SK-N-SH (cell line): ENCODE data around the gene RPS16. TPM values are rescaled to one million over a fixed set of nuclear protein-coding genes. Genes with fewer than 3 reads are reported as not detected.

Experiments used
- CTCF ChIA-PET: fragments of 300-600, 350-600 bp; formaldehyde crosslinking; extraction: SDS; loops from one replicate; lab custom pipeline; 2021; lab: Yijun Ruan, JAX
- POLR2A ChIA-PET: fragments of 350-600 bp; sonication (Branson Sonifier 250); formaldehyde crosslinking; extraction: SDS; loops from one replicate; lab custom pipeline; 2020; ENCODE audit warnings: antibody characterized with exemption, inconsistent platforms; lab: Yijun Ruan, JAX
- DNase-seq: peaks from one replicate; pipeline ENCODE4 v3.0.0; 2012
- H2AFZ ChIP-seq: fragments of 200-600 bp; sonication (generic); 2 replicates; pipeline ENCODE4 v1.8.1; 2016; ENCODE audit warnings: antibody characterized with exemption, mild to moderate bottlenecking, low read depth
- H3F3A ChIP-seq: fragments of 200-600 bp; sonication (generic); replicated peaks from 2 replicates; pipeline ENCODE3; 2016; ENCODE audit warnings: antibody characterized with exemption, mild to moderate bottlenecking; ENCODE audit not compliant: insufficient read depth
- H3K27ac ChIP-seq, 2 experiments: fragments of 200-500 bp in 1 of 2; fragments of 200-600 bp in 1 of 2; sonication (Bioruptor generic) in 1 of 2; sonication (generic), shearing (Covaris generic) in 1 of 2; 2 replicates each; pipeline versions ENCODE4 v1.5.1 to v1.6.1; 2014 to 2016; ENCODE audit warnings: low read depth in 2 of 2, inconsistent platforms in 1 of 2, low read length in 1 of 2, mild to moderate bottlenecking in 1 of 2, mixed read lengths in 1 of 2
- H3K27me3 ChIP-seq: fragments of 200-600 bp; sonication (generic), shearing (Covaris generic); 2 replicates; pipeline ENCODE4 v1.6.1; 2016; ENCODE audit warnings: mixed run types; ENCODE audit not compliant: insufficient read depth
- H3K36me3 ChIP-seq, 2 experiments: fragments of 200-500 bp in 1 of 2; fragments of 200-600 bp in 1 of 2; sonication (Bioruptor generic) in 1 of 2; sonication (generic) in 1 of 2; replicated peaks in 1 of 2; 2 replicates each; pipeline versions ENCODE3 to v1.5.1; 2014 to 2016; ENCODE audit warnings: low read length in 1 of 2, mild to moderate bottlenecking in 1 of 2; ENCODE audit not compliant: insufficient read depth in 2 of 2, control insufficient read depth in 1 of 2
- H3K4me1 ChIP-seq, 2 experiments: fragments of 200-500 bp in 1 of 2; fragments of 200-600 bp in 1 of 2; sonication (Bioruptor generic) in 1 of 2; sonication (generic), shearing (Covaris generic) in 1 of 2; 2 replicates each; pipeline versions ENCODE4 v1.5.1 to v1.6.1; 2014 to 2016; ENCODE audit warnings: low read depth in 1 of 2, low read length in 1 of 2, mixed run types in 1 of 2; ENCODE audit not compliant: insufficient read depth in 2 of 2, control insufficient read depth in 1 of 2
- H3K4me2 ChIP-seq: fragments of 200-600 bp; sonication (generic), shearing (Covaris generic); 2 replicates; pipeline ENCODE4 v1.6.1; 2017; ENCODE audit warnings: mixed run types
- H3K4me3 ChIP-seq, 2 experiments: fragments of 200-500 bp in 1 of 2; fragments of 200-600 bp in 1 of 2; sonication (Bioruptor generic) in 1 of 2; sonication (generic), shearing (Covaris generic) in 1 of 2; 2 replicates each; pipeline versions ENCODE4 v1.5.1 to v1.8.1; 2014 to 2016; ENCODE audit warnings: low read depth in 2 of 2, inconsistent platforms in 1 of 2, low read length in 1 of 2, mild to moderate bottlenecking in 1 of 2, mixed read lengths in 1 of 2, moderate library complexity in 1 of 2
- H3K79me2 ChIP-seq: fragments of 200-600 bp; sonication (generic); 2 replicates; pipeline ENCODE4 v1.8.1; 2017; ENCODE audit warnings: mild to moderate bottlenecking; ENCODE audit not compliant: insufficient read depth
- H3K9ac ChIP-seq: fragments of 200-600 bp; sonication (generic); 2 replicates; pipeline ENCODE4 v1.6.1; 2017; ENCODE audit warnings: mixed run types
- H3K9me2 ChIP-seq: fragments of 200-600 bp; sonication (generic); 2 replicates; pipeline ENCODE4 v1.6.1; 2017; ENCODE audit warnings: mixed run types
- H3K9me3 ChIP-seq: fragments of 200-600 bp; sonication (generic); 2 replicates; pipeline ENCODE4 v1.6.1; 2017; ENCODE audit warnings: mixed run types, mild to moderate bottlenecking, moderate library complexity
- H4K20me1 ChIP-seq: fragments of 200-600 bp; sonication (generic); 2 replicates; pipeline ENCODE4 v1.6.1; 2017; ENCODE audit warnings: mild to moderate bottlenecking, mixed run types; ENCODE audit not compliant: insufficient read depth
- CHD2 ChIP-seq: fragments of 150-350 bp; IDR thresholded peaks from 2 replicates; pipeline ENCODE4 v1.6.1; 2018; ENCODE audit warnings: low read length; ENCODE audit not compliant: partially characterized antibody
- EZH2phosphoT487 ChIP-seq: fragments of 200-600 bp; sonication (generic); IDR thresholded peaks from 2 replicates; pipeline ENCODE4 v1.6.1; 2017; ENCODE audit warnings: low read depth, mixed run types, mild to moderate bottlenecking, antibody characterized with exemption, moderate library complexity, borderline replicate concordance
- FOXJ3 ChIP-seq: sonication (generic); formaldehyde crosslinking; IDR thresholded peaks from 2 replicates; pipeline ENCODE4 v1.5.1; 2020; ENCODE audit warnings: mild to moderate bottlenecking, missing genetic modification reagents
- MXI1 ChIP-seq: IDR thresholded peaks from 2 replicates; pipeline ENCODE4 v1.6.1; 2012; ENCODE audit warnings: mild to moderate bottlenecking, low read depth, low read length, improper control_type of control experiment
- NFIC ChIP-seq: IDR thresholded peaks from 2 replicates; pipeline ENCODE4 v1.4.0; 2012; ENCODE audit warnings: borderline replicate concordance
- RCOR1 ChIP-seq: fragments of 150-350 bp; IDR thresholded peaks from 2 replicates; pipeline ENCODE4 v1.6.1; 2017; ENCODE audit warnings: antibody characterized with exemption, low read length
- RFX5 ChIP-seq: IDR thresholded peaks from 2 replicates; pipeline ENCODE4 v1.6.1; 2012; ENCODE audit warnings: mild to moderate bottlenecking, improper control_type of control experiment, low read length
- RXRA ChIP-seq: IDR thresholded peaks from 2 replicates; pipeline ENCODE4 v1.4.0; 2012; ENCODE audit warnings: low read depth, mild to moderate bottlenecking, borderline replicate concordance
- SIN3A ChIP-seq: IDR thresholded peaks from 2 replicates; pipeline ENCODE4 v1.6.1; 2012; ENCODE audit warnings: low read depth, mild to moderate bottlenecking, low read length, moderate library complexity, borderline replicate concordance
- TAF1 ChIP-seq: IDR thresholded peaks from 2 replicates; pipeline ENCODE4 v1.6.1; 2012; ENCODE audit warnings: low read depth, mild to moderate bottlenecking, low read length, moderate library complexity, borderline replicate concordance
- TCF12 ChIP-seq: IDR thresholded peaks from 2 replicates; pipeline ENCODE4 v1.4.0; 2012
- TEAD4 ChIP-seq: IDR thresholded peaks from 2 replicates; pipeline ENCODE4 v1.4.0; 2012; ENCODE audit warnings: mild to moderate bottlenecking, borderline replicate concordance; ENCODE audit not compliant: insufficient read depth
- YY1 ChIP-seq: IDR thresholded peaks from 2 replicates; pipeline ENCODE4 v1.4.0; 2012; ENCODE audit warnings: low read depth, mild to moderate bottlenecking
- WGBS: methylation state at CpG from one replicate; pipeline ENCODE4 v1.1.6; 2017; ENCODE audit warnings: low lambda C conversion rate; 5-methylcytosine and 5-hydroxymethylcytosine counted together
- polyA plus RNA-seq, 3 experiments: library from polyadenylated mRNA; depleted of rRNA; stranded (reverse); fragments of >200 nt; gene quantifications; 2 replicates each; pipeline ENCODE4 v1.2.3, GENCODE V29; 2012
- TF ChIP-seq, protein P1 (sequence below): fragments of 200-600 bp; sonication (generic); IDR thresholded peaks from 2 replicates; pipeline ENCODE4 v1.6.1; 2017; ENCODE audit warnings: antibody characterized with exemption, mild to moderate bottlenecking, moderate library complexity
- TF ChIP-seq, protein P2 (sequence below): IDR thresholded peaks from 2 replicates; pipeline ENCODE4; 2012
- TF ChIP-seq, protein P3 (sequence below): fragments of 150-350 bp; IDR thresholded peaks from 2 replicates; pipeline ENCODE4 v1.6.1; 2016; ENCODE audit warnings: mild to moderate bottlenecking, low read depth, low read length

Gene RPS16
- polyA plus RNA-seq, 1 of the 3 experiments (the other 2 are of a cell fraction): 7,541 TPM

DNA sequence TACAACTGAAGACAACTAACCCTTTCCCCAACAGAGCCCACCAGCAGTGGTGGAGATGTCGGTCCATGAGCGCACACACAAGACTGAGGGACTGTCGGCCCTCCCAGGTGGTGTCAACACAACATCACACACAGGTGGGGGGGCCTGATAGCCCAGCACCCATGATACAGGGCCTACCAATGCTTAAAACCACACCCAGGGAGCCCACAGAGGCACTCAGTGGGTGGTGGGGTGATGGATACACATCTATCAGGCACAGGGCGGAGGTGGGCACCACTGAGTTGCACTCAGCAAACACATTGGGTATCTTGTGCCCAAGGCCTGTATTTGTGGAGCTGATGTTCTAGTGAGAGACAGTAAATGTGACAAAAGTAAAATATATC, 36.1 kb downstream of the RPS16 start:
- peaks cover 44% of the 10 kb centered on the region for H3F3A ChIP-seq
- TF ChIP-seq, protein P1, sequence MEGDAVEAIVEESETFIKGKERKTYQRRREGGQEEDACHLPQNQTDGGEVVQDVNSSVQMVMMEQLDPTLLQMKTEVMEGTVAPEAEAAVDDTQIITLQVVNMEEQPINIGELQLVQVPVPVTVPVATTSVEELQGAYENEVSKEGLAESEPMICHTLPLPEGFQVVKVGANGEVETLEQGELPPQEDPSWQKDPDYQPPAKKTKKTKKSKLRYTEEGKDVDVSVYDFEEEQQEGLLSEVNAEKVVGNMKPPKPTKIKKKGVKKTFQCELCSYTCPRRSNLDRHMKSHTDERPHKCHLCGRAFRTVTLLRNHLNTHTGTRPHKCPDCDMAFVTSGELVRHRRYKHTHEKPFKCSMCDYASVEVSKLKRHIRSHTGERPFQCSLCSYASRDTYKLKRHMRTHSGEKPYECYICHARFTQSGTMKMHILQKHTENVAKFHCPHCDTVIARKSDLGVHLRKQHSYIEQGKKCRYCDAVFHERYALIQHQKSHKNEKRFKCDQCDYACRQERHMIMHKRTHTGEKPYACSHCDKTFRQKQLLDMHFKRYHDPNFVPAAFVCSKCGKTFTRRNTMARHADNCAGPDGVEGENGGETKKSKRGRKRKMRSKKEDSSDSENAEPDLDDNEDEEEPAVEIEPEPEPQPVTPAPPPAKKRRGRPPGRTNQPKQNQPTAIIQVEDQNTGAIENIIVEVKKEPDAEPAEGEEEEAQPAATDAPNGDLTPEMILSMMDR: no peak
- TF ChIP-seq RFX5: no peak
- no peak for TF ChIP-seq FOXJ3
- no peak for TF ChIP-seq TCF12
- TF ChIP-seq TEAD4: no peak
- no peak for TF ChIP-seq MXI1
- TF ChIP-seq NFIC: no peak
- TF ChIP-seq YY1: no peak
- TF ChIP-seq, protein P2, sequence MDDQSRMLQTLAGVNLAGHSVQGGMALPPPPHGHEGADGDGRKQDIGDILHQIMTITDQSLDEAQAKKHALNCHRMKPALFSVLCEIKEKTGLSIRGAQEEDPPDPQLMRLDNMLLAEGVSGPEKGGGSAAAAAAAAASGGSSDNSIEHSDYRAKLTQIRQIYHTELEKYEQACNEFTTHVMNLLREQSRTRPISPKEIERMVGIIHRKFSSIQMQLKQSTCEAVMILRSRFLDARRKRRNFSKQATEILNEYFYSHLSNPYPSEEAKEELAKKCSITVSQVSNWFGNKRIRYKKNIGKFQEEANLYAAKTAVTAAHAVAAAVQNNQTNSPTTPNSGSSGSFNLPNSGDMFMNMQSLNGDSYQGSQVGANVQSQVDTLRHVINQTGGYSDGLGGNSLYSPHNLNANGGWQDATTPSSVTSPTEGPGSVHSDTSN: no peak
- TF ChIP-seq SIN3A: no peak
- TF ChIP-seq CHD2: no peak
- TF ChIP-seq TAF1: no peak
- TF ChIP-seq RCOR1: no peak
- TF ChIP-seq RXRA: no peak
- no peak for TF ChIP-seq EZH2phosphoT487
- TF ChIP-seq, protein P3, sequence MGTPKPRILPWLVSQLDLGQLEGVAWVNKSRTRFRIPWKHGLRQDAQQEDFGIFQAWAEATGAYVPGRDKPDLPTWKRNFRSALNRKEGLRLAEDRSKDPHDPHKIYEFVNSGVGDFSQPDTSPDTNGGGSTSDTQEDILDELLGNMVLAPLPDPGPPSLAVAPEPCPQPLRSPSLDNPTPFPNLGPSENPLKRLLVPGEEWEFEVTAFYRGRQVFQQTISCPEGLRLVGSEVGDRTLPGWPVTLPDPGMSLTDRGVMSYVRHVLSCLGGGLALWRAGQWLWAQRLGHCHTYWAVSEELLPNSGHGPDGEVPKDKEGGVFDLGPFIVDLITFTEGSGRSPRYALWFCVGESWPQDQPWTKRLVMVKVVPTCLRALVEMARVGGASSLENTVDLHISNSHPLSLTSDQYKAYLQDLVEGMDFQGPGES: no peak
- peaks cover 0 to 1% of the 10 kb centered on the region in 2 experiments for H3K36me3 ChIP-seq
- H4K20me1 ChIP-seq: no peaks in the 10 kb centered on the region
- H2AFZ ChIP-seq: no peak overlapping the region
- H3K9ac ChIP-seq: no peak overlapping the region
- no peak overlapping the region for H3K27ac ChIP-seq
- DNase-seq: no peak
- ChIA-PET CTCF (interaction anchor here (6.5 kb wide), 1 partner anchor 12 kb away, joined by 106 read pairs; the partner anchor contains the start of gene PLEKHG2), POLR2A (interaction anchor here (0.7 to 0.9 kb wide), 2 partner anchors 8 to 9 kb away, joined by 3 read pairs; partner anchors contain the start of gene PAF1)
- WGBS: 98% methylated on average over 4 of the region's 4 CpGs
- H3K9me3 ChIP-seq: no peaks in the 10 kb centered on the region
- H3K9me2 ChIP-seq: no peaks in the 10 kb centered on the region
- peaks cover 19 to 36% of the 10 kb centered on the region in 2 experiments; a peak in 3 of 4 replicates for H3K4me1 ChIP-seq
- H3K79me2 ChIP-seq: peaks cover 12% of the 10 kb centered on the region; the same call in 1 of the 2 replicates
- no peak overlapping the region for H3K4me2 ChIP-seq
- no peaks in the 10 kb centered on the region for H3K27me3 ChIP-seq
- H3K4me3 ChIP-seq: no peak overlapping the region
